Measurements from ENCODE around the gene RAET1E. TPM values are rescaled to one million over a fixed set of nuclear protein-coding genes. Genes with fewer than 3 reads are reported as not detected.
"Not testable (repeated sequence)": the region's sequence is repeated elsewhere in the genome, so short reads cannot be mapped to it uniquely, and the experiment has no call there.

Gene RAET1E
- polyA plus RNA-seq, 1 donor = 0.61 TPM

DNA sequence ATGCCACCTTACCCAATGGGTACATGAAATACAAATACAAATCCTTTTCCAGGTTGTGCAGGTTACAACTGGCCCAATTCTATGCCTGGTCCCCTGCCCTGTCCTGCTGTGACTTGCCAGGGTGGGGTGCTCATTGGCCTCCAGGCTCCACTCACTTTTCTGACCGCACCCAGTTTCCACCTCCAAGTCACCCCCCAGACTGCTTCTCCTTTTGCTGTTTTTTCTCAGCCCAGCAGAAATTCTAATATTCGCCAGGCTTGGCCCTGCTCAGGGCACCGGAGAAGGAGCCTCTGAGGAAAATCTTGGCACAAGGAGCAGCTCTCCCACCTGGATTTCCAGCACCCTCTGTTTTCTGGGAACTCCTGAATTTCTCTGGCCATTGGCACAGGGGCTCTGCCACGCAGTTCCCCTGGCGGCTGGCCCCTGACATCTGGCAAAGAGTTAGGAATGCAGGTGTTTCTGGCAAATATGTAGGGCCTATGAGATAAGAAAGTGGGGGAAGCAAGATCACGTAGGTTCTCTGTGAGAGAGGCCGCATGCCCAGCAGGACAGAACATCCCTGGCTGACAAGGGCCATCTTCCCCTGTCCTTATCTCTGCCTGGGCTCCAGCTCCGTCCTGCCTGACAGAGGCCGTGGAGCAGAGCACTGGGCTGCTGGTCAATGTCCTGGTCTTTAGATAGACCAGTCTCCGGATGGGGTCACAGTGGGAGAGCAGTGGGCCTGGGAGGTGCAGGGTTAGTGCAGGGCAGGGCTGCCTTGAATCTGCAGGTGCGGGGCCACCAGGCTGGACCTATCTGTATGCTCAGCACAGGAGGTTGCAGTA lies 2.9 kb upstream of the RAET1E start:
- Histone ChIP-seq H3K4me3 (ENCODE audit: low read length) (no peak overlapping the region), H3K27ac (ENCODE audit: low read length) (no peak overlapping the region), H3K36me3 (ENCODE audit: control insufficient read depth, insufficient read depth, low read length) (no peaks in the 10 kb centered on the region), H3K27me3 (ENCODE audit: control insufficient read depth, insufficient read depth, low read length) (no peaks in the 10 kb centered on the region), H3K4me1 (ENCODE audit: control insufficient read depth, insufficient read depth, low read length) (peaks cover 4% of the 10 kb centered on the region), H3K9me3 (ENCODE audit: control insufficient read depth, low read depth, low read length) (no peaks in the 10 kb centered on the region)
- no CpG with 5 or more reads among the region's 11 CpGs for WGBS (ENCODE audit: insufficient coverage, low lambda C conversion rate)
- no peak for DNase-seq

DNA sequence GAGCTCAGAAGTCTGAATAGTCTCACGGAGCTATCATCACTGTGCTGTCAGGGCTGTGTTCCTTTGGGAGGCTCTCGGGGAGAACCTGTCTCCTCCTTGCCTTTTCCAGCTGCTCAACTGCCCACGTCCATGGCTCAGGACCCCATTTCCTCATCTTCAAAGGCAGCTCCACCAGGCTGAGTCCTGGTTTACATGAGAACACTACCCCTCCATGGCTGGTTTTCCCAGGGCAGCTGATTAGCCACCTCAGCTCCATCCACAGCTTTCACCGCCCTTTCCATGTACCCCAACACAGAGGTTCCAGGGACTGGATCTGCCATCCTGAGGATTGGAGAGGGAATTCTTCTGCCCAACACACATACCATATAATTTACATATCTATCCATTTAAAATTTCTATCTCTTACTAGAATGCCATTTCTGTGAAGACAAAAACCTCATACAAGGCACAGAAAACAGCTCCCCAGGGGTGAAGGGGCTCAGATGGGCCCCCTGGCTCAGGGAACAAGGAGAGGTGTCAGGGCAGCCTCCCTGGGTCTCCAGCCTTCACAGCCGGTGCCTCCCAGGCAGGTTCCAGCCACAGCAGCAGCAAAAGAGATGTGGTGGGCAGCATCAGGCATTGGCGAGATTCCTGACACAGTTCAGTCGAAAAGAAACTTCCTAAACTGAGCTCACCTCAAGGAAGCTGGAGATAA lies 2.2 kb upstream of the RAET1E start:
- Histone ChIP-seq H3K9me3 (ENCODE audit: control insufficient read depth, low read depth, low read length) (no peaks in the 10 kb centered on the region), H3K4me3 (ENCODE audit: low read length) (no peak overlapping the region), H3K4me1 (ENCODE audit: control insufficient read depth, insufficient read depth, low read length) (peaks cover 9% of the 10 kb centered on the region), H3K27me3 (ENCODE audit: control insufficient read depth, insufficient read depth, low read length) (no peaks in the 10 kb centered on the region), H3K36me3 (ENCODE audit: control insufficient read depth, insufficient read depth, low read length) (no peaks in the 10 kb centered on the region), H3K27ac (ENCODE audit: low read length) (no peak overlapping the region)
- no CpG with 5 or more reads among the region's 7 CpGs for WGBS (ENCODE audit: insufficient coverage, low lambda C conversion rate)
- DNase-seq = no peak

DNA sequence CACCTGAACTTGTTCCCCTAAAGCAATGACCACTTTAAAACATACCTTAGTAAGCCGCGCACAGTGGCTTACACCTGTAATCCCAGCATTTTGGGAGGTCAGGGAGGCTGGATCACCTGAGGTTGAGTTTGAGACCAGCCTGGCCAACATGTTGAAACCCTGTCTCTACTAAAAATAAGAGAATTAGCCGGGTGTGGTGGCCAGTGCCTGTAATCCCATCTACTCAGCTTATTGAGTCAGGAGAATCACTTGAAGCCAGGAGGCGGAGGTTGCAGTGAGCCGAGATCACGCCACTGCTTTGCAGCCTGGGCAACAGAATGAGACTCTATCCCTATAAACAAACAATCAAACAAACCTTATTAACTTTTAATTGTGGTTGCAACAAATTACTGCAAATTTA lies 1.6 kb upstream of the RAET1E start:
- Histone ChIP-seq H3K4me1 (ENCODE audit: control insufficient read depth, insufficient read depth, low read length) (peaks cover 10% of the 10 kb centered on the region), H3K4me3 (ENCODE audit: low read length) (no peak overlapping the region), H3K36me3 (ENCODE audit: control insufficient read depth, insufficient read depth, low read length) (no peaks in the 10 kb centered on the region), H3K27ac (ENCODE audit: low read length) (no peak overlapping the region), H3K9me3 (ENCODE audit: control insufficient read depth, low read depth, low read length) (no peaks in the 10 kb centered on the region), H3K27me3 (ENCODE audit: control insufficient read depth, insufficient read depth, low read length) (no peaks in the 10 kb centered on the region)
- no peak for DNase-seq
- no CpG with 5 or more reads among the region's 6 CpGs for WGBS (ENCODE audit: insufficient coverage, low lambda C conversion rate)

DNA sequence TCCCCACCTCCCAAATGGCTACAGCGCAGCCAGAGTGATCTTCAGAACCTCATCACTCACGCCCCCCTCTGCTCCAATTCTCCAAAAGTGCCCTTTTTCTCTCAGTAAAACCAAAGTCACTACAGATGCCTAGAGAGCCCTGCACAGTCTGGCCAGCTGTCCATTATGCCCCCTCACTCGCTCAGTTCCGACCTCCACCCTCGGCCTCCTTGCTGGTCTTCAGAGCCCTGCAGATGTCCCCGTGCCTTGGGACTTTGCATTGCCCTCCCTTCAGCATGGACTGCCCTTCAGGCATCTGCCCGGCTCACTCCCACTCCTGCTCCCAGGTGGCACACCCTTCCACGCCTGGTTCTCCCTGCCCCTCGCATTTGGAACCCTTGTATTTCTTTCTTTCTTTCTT lies 1.1 kb upstream of the RAET1E start:
- Histone ChIP-seq H3K4me3 (ENCODE audit: low read length) (no peak overlapping the region), H3K36me3 (ENCODE audit: control insufficient read depth, insufficient read depth, low read length) (no peaks in the 10 kb centered on the region), H3K27me3 (ENCODE audit: control insufficient read depth, insufficient read depth, low read length) (no peaks in the 10 kb centered on the region), H3K27ac (ENCODE audit: low read length) (no peak overlapping the region), H3K9me3 (ENCODE audit: control insufficient read depth, low read depth, low read length) (no peaks in the 10 kb centered on the region), H3K4me1 (ENCODE audit: control insufficient read depth, insufficient read depth, low read length) (peaks cover 10% of the 10 kb centered on the region)
- no peak for DNase-seq
- no CpG with 5 or more reads among the region's 9 CpGs for WGBS (ENCODE audit: insufficient coverage, low lambda C conversion rate)

DNA sequence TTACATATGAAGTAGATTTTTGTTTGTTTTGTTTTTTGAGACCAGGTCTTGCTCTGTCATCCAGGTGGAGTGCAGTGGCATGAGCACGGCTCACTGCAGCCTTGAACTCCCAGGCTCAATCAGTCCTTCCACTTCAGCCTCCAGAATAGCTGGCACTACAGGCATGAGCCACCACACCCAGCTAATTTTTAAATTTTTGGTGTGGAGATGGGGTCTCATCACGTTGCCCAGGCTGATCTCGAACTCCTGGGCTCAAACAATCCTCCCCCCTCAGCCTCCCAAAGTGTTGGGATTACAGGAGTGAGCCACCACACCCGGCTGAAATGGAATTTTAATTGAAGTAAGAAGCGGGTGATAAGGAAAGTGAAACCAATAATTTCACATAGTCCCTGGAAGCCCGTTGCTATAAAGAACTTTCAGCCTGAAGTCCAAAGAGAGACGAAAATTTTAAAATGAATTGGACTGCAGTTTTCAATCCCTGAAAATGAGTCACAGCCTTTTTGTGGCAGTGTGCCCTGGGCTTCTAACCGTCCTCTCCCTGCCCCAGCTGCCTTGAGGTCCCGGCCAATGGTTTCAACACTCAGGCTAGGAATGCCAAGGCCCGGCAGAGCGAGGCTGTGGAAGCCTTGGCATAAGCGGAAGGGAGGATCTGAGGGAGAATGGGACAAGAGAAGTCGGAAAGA lies 757 bp downstream of the RAET1E start:
- no peaks in the 10 kb centered on the region for H3K36me3 ChIP-seq (ENCODE audit: control insufficient read depth, insufficient read depth, low read length)
- peak; percentile 33 to 64 for DNase-seq
- H3K4me1 ChIP-seq (ENCODE audit: control insufficient read depth, insufficient read depth, low read length) = peaks cover 10% of the 10 kb centered on the region
- no peaks in the 10 kb centered on the region for H3K9me3 ChIP-seq (ENCODE audit: control insufficient read depth, low read depth, low read length)
- H3K4me3 ChIP-seq (ENCODE audit: low read length) = no peak overlapping the region
- 39% methylated on average over 4 of the region's 13 CpGs for WGBS (ENCODE audit: insufficient coverage, low lambda C conversion rate)
- H3K27me3 ChIP-seq (ENCODE audit: control insufficient read depth, insufficient read depth, low read length) = no peaks in the 10 kb centered on the region
- no peak overlapping the region for H3K27ac ChIP-seq (ENCODE audit: low read length)

DNA sequence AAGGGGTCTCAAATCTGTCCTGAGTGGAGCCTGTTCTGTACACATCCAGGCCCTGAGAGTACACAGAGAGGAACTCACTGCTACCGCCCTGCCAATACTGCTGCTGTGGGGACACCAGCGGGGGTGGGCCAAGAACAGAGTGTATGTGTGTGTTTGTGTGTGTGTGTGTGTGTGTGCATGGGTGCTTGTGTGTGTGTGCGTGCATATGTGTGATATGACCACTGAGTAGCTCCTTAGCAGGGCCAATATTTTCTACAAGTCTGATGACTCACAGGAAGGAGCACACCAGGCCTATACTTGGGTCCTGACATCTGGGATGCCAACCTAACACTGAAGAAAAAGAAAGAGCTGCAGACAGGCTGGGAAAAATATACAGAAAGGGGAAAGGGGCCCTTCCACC lies 1.4 kb downstream of the RAET1E start:
- Histone ChIP-seq H3K27me3 (ENCODE audit: control insufficient read depth, insufficient read depth, low read length) (no peaks in the 10 kb centered on the region), H3K36me3 (ENCODE audit: control insufficient read depth, insufficient read depth, low read length) (no peaks in the 10 kb centered on the region), H3K27ac (ENCODE audit: low read length) (no peak overlapping the region), H3K4me1 (ENCODE audit: control insufficient read depth, insufficient read depth, low read length) (peaks cover 10% of the 10 kb centered on the region), H3K4me3 (ENCODE audit: low read length) (no peak overlapping the region), H3K9me3 (ENCODE audit: control insufficient read depth, low read depth, low read length) (no peaks in the 10 kb centered on the region)
- WGBS (ENCODE audit: insufficient coverage, low lambda C conversion rate) = no CpG with 5 or more reads among the region's 3 CpGs
- DNase-seq = no peak

DNA sequence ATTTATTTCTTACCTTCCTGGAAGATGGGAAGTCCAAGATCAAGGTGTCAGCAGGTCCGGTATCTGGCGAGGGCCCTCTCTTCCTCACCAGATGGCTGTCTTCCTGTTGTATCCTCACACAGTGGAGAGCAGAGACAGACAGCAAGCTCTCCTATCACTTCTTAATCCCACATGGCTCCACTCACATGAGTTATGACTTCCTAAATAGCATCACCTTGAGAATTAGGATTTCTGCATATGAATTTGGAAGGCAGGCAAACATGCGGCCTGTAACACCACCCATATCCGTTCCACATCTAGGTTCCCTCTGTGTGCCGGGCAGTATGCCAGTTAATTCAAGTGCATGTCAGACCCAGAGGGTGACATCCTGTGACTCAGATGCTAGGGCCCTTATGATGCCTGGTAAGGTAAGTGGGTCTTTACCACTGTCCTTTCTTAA lies 2.1 kb downstream of the RAET1E start:
- H3K4me3 ChIP-seq (ENCODE audit: low read length) = no peak overlapping the region
- H3K4me1 ChIP-seq (ENCODE audit: control insufficient read depth, insufficient read depth, low read length) = peaks cover 10% of the 10 kb centered on the region
- DNase-seq = no peak
- H3K27me3 ChIP-seq (ENCODE audit: control insufficient read depth, insufficient read depth, low read length) = no peaks in the 10 kb centered on the region
- H3K9me3 ChIP-seq (ENCODE audit: control insufficient read depth, low read depth, low read length) = no peaks in the 10 kb centered on the region
- no CpG with 5 or more reads among the region's 5 CpGs for WGBS (ENCODE audit: insufficient coverage, low lambda C conversion rate)
- H3K27ac ChIP-seq (ENCODE audit: low read length) = no peak overlapping the region
- no peaks in the 10 kb centered on the region for H3K36me3 ChIP-seq (ENCODE audit: control insufficient read depth, insufficient read depth, low read length)

DNA sequence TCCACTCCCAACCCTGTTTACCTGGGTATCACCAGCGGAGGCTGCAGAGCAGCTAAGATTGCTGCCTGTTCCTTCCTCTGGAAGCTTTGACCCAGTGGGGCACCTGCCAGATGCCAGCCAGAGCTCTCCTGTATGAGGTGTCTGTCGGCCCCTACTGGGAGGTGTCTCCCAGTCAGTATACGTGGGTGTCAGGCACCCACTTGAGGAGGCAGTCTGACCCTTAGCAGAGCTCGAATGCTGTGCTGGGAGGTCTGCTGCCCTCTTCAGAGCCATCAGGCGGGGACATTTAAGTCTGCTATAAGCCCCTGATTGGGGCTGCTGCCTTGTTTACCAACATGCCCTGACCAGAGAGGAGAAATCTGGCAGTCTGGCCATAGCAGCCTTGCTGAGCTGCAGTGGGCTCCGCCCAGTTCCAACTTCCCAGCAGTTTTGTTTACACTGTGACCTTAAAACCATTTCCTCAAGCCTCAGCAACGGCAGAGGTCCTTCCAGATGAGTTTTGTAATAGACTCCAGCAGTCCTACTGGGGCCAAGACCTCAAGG lies 2.8 kb downstream of the RAET1E start:
- Histone ChIP-seq H3K4me1 (ENCODE audit: control insufficient read depth, insufficient read depth, low read length) (peaks cover 10% of the 10 kb centered on the region), H3K9me3 (ENCODE audit: control insufficient read depth, low read depth, low read length) (no peaks in the 10 kb centered on the region), H3K36me3 (ENCODE audit: control insufficient read depth, insufficient read depth, low read length) (no peaks in the 10 kb centered on the region), H3K4me3 (ENCODE audit: low read length) (no peak overlapping the region), H3K27ac (ENCODE audit: low read length) (no peak overlapping the region), H3K27me3 (ENCODE audit: control insufficient read depth, insufficient read depth, low read length) (no peaks in the 10 kb centered on the region)
- no CpG with 5 or more reads among the region's 7 CpGs for WGBS (ENCODE audit: insufficient coverage, low lambda C conversion rate)
- DNase-seq = peak; percentile 37 to 55

DNA sequence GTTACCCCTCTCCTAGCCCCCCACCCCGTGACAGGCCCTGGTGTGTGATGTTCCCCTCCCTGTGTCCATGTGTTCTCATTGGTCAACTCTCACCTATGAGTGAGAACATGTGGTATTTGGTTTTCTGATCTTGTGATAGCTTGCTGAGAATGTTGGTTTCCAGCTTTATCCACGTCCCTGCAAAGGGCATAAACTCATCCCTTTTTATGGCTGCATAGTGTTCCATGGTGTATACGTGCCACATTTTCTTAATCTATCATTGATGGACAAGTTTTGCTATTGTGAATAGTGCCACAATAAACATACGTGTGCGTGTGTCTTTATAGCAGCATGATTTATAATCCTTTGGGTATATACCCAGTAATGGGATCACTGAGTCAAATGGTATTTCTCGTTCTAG lies 6.0 kb downstream of the RAET1E start:
- not testable (repeated sequence) for H3K9me3 ChIP-seq (ENCODE audit: control insufficient read depth, low read depth, low read length); DNase-seq; H3K36me3 ChIP-seq (ENCODE audit: control insufficient read depth, insufficient read depth, low read length); H3K27me3 ChIP-seq (ENCODE audit: control insufficient read depth, insufficient read depth, low read length); H3K27ac ChIP-seq (ENCODE audit: low read length); H3K4me3 ChIP-seq (ENCODE audit: low read length)
- no CpG with 5 or more reads among the region's 6 CpGs for WGBS (ENCODE audit: insufficient coverage, low lambda C conversion rate)
- H3K4me1 ChIP-seq (ENCODE audit: control insufficient read depth, insufficient read depth, low read length) = peaks cover 31% of the 10 kb centered on the region

DNA sequence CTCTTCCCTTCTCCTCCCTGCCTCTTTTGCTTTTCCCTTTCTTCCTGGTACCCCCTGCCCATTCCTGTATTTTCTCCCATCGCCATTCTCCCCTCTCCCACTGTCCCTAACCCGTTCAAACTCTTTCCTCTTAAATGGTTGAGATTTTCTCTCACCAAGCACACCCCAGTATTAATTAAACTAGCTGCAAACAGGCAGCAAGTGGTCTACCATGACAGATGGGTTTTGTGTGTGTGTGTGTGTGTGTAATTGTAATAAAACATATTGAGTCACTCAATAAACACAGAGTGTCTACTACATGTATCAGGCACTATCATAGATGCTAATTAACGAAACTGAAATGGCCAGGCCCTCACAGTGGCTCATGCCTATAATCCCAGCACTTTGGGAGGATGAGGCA lies 6.7 kb downstream of the RAET1E start:
- no peaks in the 10 kb centered on the region for H3K27me3 ChIP-seq (ENCODE audit: control insufficient read depth, insufficient read depth, low read length)
- H3K9me3 ChIP-seq (ENCODE audit: control insufficient read depth, low read depth, low read length) = no peaks in the 10 kb centered on the region
- H3K4me3 ChIP-seq (ENCODE audit: low read length) = no peak overlapping the region
- no peaks in the 10 kb centered on the region for H3K36me3 ChIP-seq (ENCODE audit: control insufficient read depth, insufficient read depth, low read length)
- no peak overlapping the region for H3K27ac ChIP-seq (ENCODE audit: low read length)
- WGBS (ENCODE audit: insufficient coverage, low lambda C conversion rate) = 75% methylated on average over 1 of the region's 3 CpGs
- DNase-seq = no peak
- H3K4me1 ChIP-seq (ENCODE audit: control insufficient read depth, insufficient read depth, low read length) = peaks cover 31% of the 10 kb centered on the region
